Neuronal stem cell (in vitro differentiated cells): ENCODE measurements around the gene RAPGEF5.

Experiments
- DNase-seq: peaks from one replicate; pipeline ENCODE4 v3.0.0-alpha.2; 2013; ENCODE audit warnings: low spot score
- H2AFZ ChIP-seq: one replicate; pipeline ENCODE4 v1.6.1; 2013; ENCODE audit warnings: mild to moderate bottlenecking, low read length, inconsistent platforms
- H2AK5ac ChIP-seq: 2 replicates; pipeline ENCODE4 v1.6.1; 2013; ENCODE audit warnings: low read depth, mild to moderate bottlenecking, inconsistent platforms, low read length, moderate library complexity, mixed read lengths
- H2BK120ac ChIP-seq: 2 replicates; pipeline ENCODE4 v1.6.1; 2013; ENCODE audit warnings: low read depth, mild to moderate bottlenecking, inconsistent platforms, low read length, moderate library complexity, mixed read lengths
- H2BK12ac ChIP-seq: one replicate; pipeline ENCODE4 v1.6.1; 2013; ENCODE audit warnings: low read length, inconsistent platforms
- H2BK15ac ChIP-seq: 2 replicates; pipeline ENCODE4 v1.6.1; 2013; ENCODE audit warnings: mild to moderate bottlenecking, low read length, inconsistent platforms, mixed read lengths
- H2BK5ac ChIP-seq: one replicate; pipeline ENCODE4 v1.6.1; 2013; ENCODE audit warnings: inconsistent platforms, mild to moderate bottlenecking, low read length, moderate library complexity
- H3K14ac ChIP-seq: one replicate; pipeline ENCODE4 v1.6.1; 2013; ENCODE audit warnings: low read length, inconsistent platforms
- H3K18ac ChIP-seq: 2 replicates; pipeline ENCODE4 v1.6.1; 2013; ENCODE audit warnings: low read length, inconsistent platforms
- H3K23ac ChIP-seq: 2 replicates; pipeline ENCODE4 v1.6.1; 2013; ENCODE audit warnings: low read depth, mild to moderate bottlenecking, mixed read lengths, low read length, inconsistent platforms; ENCODE audit not compliant: poor library complexity
- H3K27ac ChIP-seq: replicated peaks from 3 replicates; pipeline ENCODE4 v1.5.1; 2013; ENCODE audit warnings: low read length, inconsistent platforms
- H3K27me3 ChIP-seq, 3 experiments: 2 replicates each; pipeline ENCODE4 v1.6.1; 2013; ENCODE audit warnings: low read length in 3 of 3, mild to moderate bottlenecking in 2 of 3, inconsistent platforms in 1 of 3, low read depth in 1 of 3, mixed read lengths in 1 of 3, moderate library complexity in 1 of 3; ENCODE audit not compliant: control insufficient read depth in 3 of 3, insufficient read depth in 3 of 3
- H3K36me3 ChIP-seq, 2 donors: replicated peaks in 1 of 2; 2 replicates each; pipeline ENCODE4 v1.6.1; 2013; ENCODE audit warnings: low read length in 2 of 2; ENCODE audit not compliant: control insufficient read depth in 2 of 2, insufficient read depth in 2 of 2
- H3K4ac ChIP-seq: 2 replicates; pipeline ENCODE4 v1.6.1; 2013; ENCODE audit warnings: inconsistent platforms, mild to moderate bottlenecking, low read length, moderate library complexity
- H3K4me1 ChIP-seq, 2 donors: 1 replicate in 1 of 2; 2 replicates in 1 of 2; pipeline ENCODE4 v1.6.1; 2013; ENCODE audit warnings: low read length in 2 of 2, low read depth in 1 of 2; ENCODE audit not compliant: control insufficient read depth in 2 of 2, insufficient read depth in 1 of 2
- H3K4me2 ChIP-seq: one replicate; pipeline ENCODE4 v1.6.1; 2013; ENCODE audit warnings: mild to moderate bottlenecking, low read length, inconsistent platforms; ENCODE audit not compliant: insufficient read depth, poor library complexity, severe bottlenecking
- H3K4me3 ChIP-seq, 2 donors: 2 replicates each; pipeline ENCODE4 v1.5.1; 2013; ENCODE audit warnings: low read length in 2 of 2, mild to moderate bottlenecking in 2 of 2, inconsistent platforms in 1 of 2, moderate library complexity in 1 of 2
- H3K79me1 ChIP-seq: one replicate; pipeline ENCODE4 v1.6.1; 2013; ENCODE audit warnings: low read depth, mild to moderate bottlenecking, inconsistent platforms, low read length, moderate library complexity
- H3K9ac ChIP-seq: one replicate; pipeline ENCODE4 v1.6.1; 2013; ENCODE audit warnings: mild to moderate bottlenecking, low read depth, low read length, inconsistent platforms; ENCODE audit not compliant: poor library complexity
- H3K9me3 ChIP-seq, 2 donors: replicated peaks in 1 of 2; 2 replicates each; pipeline versions ENCODE3 to v1.6.1; 2013; ENCODE audit warnings: low read length in 2 of 2, mild to moderate bottlenecking in 2 of 2, inconsistent platforms in 1 of 2, low read depth in 1 of 2, mixed read lengths in 1 of 2, moderate library complexity in 1 of 2; ENCODE audit not compliant: control insufficient read depth in 2 of 2, insufficient read depth in 1 of 2
- H4K8ac ChIP-seq: one replicate; pipeline ENCODE4 v1.6.1; 2013; ENCODE audit warnings: low read depth, mild to moderate bottlenecking, inconsistent platforms, low read length, moderate library complexity
- H4K91ac ChIP-seq: one replicate; pipeline ENCODE4 v1.6.1; 2013; ENCODE audit warnings: low read length, low read depth, mild to moderate bottlenecking, inconsistent platforms; ENCODE audit not compliant: poor library complexity
- WGBS, 2 donors: extraction: QIAGEN DNeasy Blood & Tissue Kit; methylation state at CpG; one replicate each; pipeline ENCODE4 v1.1.7; 2013; ENCODE audit warnings: missing lambda C conversion rate in 2 of 2, mixed read lengths in 1 of 2; ENCODE audit not compliant: insufficient read length in 2 of 2, insufficient replicate concordance in 1 of 2; ENCODE audit errors: extremely low coverage in 2 of 2; 5-methylcytosine and 5-hydroxymethylcytosine counted together

RAPGEF5 gene

DNA sequence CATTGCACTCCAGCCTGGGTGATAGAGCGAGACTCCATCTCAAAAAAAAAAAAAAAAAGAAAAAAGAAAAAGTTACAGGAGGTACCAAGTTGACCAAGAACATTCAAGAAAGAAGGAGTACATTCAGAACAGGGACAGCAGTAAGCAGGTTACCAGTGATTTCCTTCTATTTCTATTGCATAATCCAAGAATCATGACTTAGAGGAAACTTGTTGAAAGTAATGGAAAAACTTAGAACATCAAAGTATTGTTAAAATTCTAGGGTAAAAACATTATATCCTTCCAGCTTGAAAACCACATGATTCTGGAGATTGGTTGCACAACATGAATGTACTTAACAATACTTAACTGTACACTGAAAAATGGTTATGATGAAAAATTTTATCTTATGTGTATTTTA is 25.2 kb downstream of the RAPGEF5 start:
- Histone ChIP-seq H3K27me3 (no peaks in the 10 kb centered on the region), H2BK15ac (no peak overlapping the region), H4K8ac (no peak overlapping the region), H3K4me2 (no peak overlapping the region), H3K36me3 (no peaks in the 10 kb centered on the region), H2BK120ac (no peak overlapping the region), H3K14ac (no peak overlapping the region), H2BK12ac (no peak overlapping the region), H4K91ac (no peak overlapping the region), H3K9ac (no peak overlapping the region), H3K23ac (no peak overlapping the region), H2AFZ (no peak overlapping the region), H2AK5ac (no peak overlapping the region), H3K18ac (no peak overlapping the region), H3K27ac (no peak overlapping the region), H3K4me3 (no peak overlapping the region), H2BK5ac (no peak overlapping the region), H3K4me1 (peaks cover 0 to 3% of the 10 kb centered on the region in 2 donors), H3K9me3 (no peaks in the 10 kb centered on the region), H3K4ac (no peak overlapping the region), H3K79me1 (no peaks in the 10 kb centered on the region)
- no CpG with 5 or more reads among the region's 1 CpG for WGBS, 2 donors
- no peak for DNase-seq

DNA sequence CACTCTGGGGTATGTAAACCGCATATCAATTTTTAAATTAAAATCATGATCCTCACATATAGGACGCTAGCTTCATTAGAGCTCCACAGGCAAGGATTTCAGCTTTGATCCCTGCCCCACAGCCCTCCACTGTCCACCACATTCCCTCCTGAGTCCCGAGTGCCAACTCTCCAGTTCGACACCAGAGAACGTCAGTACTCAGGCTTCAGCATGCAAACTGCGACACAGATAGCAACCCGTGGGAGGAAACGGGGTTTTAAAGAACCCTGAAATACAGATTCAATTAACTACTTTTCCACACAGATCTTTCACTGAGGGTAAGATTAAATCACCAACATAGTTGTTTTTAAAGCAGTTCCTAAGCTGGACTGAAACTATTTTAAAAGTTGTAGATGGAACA is 26.1 kb downstream of the RAPGEF5 start:
- Histone ChIP-seq H2AFZ (no peak overlapping the region), H3K4me2 (no peak overlapping the region), H3K4me3 (no peak overlapping the region), H3K27ac (no peak overlapping the region), H3K9ac (no peak overlapping the region), H3K4me1 (peaks cover 0 to 3% of the 10 kb centered on the region in 2 donors), H2AK5ac (no peak overlapping the region), H3K79me1 (no peaks in the 10 kb centered on the region), H3K36me3 (no peaks in the 10 kb centered on the region), H2BK15ac (no peak overlapping the region), H2BK12ac (no peak overlapping the region), H4K91ac (no peak overlapping the region), H3K18ac (peak overlapping the region; percentile 68), H4K8ac (no peak overlapping the region), H3K14ac (no peak overlapping the region), H3K9me3 (no peaks in the 10 kb centered on the region), H3K23ac (no peak overlapping the region), H3K4ac (no peak overlapping the region), H2BK5ac (no peak overlapping the region), H3K27me3 (no peaks in the 10 kb centered on the region), H2BK120ac (no peak overlapping the region)
- no peak for DNase-seq
- no CpG with 5 or more reads among the region's 8 CpGs for WGBS, 2 donors

GRCh38 chr7:22329816-22330524 is 27.0 kb downstream of the RAPGEF5 start:
- no peak overlapping the region for H3K27ac ChIP-seq
- no peak overlapping the region for H2BK15ac ChIP-seq
- no peak for DNase-seq
- no peak overlapping the region for H2BK12ac ChIP-seq
- H2AK5ac ChIP-seq: no peak overlapping the region
- H3K9ac ChIP-seq: no peak overlapping the region
- H3K79me1 ChIP-seq: no peaks in the 10 kb centered on the region
- no peaks in the 10 kb centered on the region for H3K27me3 ChIP-seq
- no peak overlapping the region for H3K18ac ChIP-seq
- no peak overlapping the region for H2BK5ac ChIP-seq
- no peak overlapping the region for H2AFZ ChIP-seq
- H3K4me1 ChIP-seq: peaks cover 0 to 3% of the 10 kb centered on the region in 2 donors
- no peak overlapping the region for H3K4me3 ChIP-seq
- H4K8ac ChIP-seq: no peak overlapping the region
- H3K36me3 ChIP-seq: no peaks in the 10 kb centered on the region
- H3K9me3 ChIP-seq: no peaks in the 10 kb centered on the region
- no peak overlapping the region for H3K23ac ChIP-seq
- no peak overlapping the region for H2BK120ac ChIP-seq
- no peak overlapping the region for H4K91ac ChIP-seq
- no peak overlapping the region for H3K4me2 ChIP-seq
- no CpG with 5 or more reads among the region's 4 CpGs for WGBS, 2 donors
- no peak overlapping the region for H3K4ac ChIP-seq
- H3K14ac ChIP-seq: no peak overlapping the region

DNA sequence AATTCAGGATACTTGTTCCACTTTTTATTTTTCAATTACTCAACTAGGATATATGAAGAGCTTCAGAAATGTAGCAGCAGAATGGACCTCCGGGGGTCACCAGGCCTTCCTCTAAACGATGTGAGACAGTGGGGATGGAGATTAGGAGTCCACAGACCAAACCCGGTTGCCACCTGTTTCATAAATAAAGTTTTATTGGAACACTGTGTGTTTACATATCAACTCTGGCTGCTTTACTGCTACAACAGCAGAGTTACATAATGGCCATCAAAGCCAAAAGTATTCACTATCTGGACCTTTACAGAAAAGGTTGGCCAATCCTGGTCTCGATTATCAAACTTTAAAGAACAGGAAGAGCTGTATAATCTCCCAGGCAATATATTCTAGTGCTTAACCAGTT is 30.8 kb downstream of the RAPGEF5 start:
- Histone ChIP-seq H3K18ac (no peak overlapping the region), H3K27ac (no peak overlapping the region), H2BK15ac (no peak overlapping the region), H3K9ac (no peak overlapping the region), H2BK120ac (no peak overlapping the region), H3K14ac (no peak overlapping the region), H3K79me1 (no peaks in the 10 kb centered on the region), H2BK5ac (no peak overlapping the region), H4K91ac (no peak overlapping the region), H3K4ac (no peak overlapping the region), H3K9me3 (no peaks in the 10 kb centered on the region), H3K23ac (no peak overlapping the region), H3K27me3 (no peaks in the 10 kb centered on the region), H2AK5ac (no peak overlapping the region), H3K4me1 (peaks cover 0 to 3% of the 10 kb centered on the region in 2 donors), H3K4me2 (no peak overlapping the region), H3K36me3 (no peaks in the 10 kb centered on the region), H4K8ac (no peak overlapping the region), H2AFZ (no peak overlapping the region), H3K4me3 (no peak overlapping the region), H2BK12ac (no peak overlapping the region)
- DNase-seq: no peak
- no CpG with 5 or more reads among the region's 4 CpGs for WGBS, 2 donors
